GM12878 (cell line): ENCODE data around the gene GRIP2.

Experiments
- CTCF ChIP-seq, 3 experiments: IDR thresholded peaks in 2 of 3; conservative IDR thresholded peaks in 1 of 3; 2 replicates each; pipeline ENCODE4 v1.5.1; 2011; ENCODE audit warnings: low read depth in 3 of 3, low read length in 3 of 3, mild to moderate bottlenecking in 3 of 3, control low read depth in 2 of 3, moderate library complexity in 2 of 3, inconsistent platforms in 1 of 3, mixed read lengths in 1 of 3; ENCODE audit not compliant: control insufficient read depth in 2 of 3, insufficient read depth in 1 of 3; ENCODE audit errors: extremely low read depth in 1 of 3
- NFYB ChIP-seq: IDR thresholded peaks from 2 replicates; pipeline ENCODE4 v1.6.1; 2011; ENCODE audit warnings: low read depth, mild to moderate bottlenecking, low read length, improper control_type of control experiment, moderate library complexity; ENCODE audit not compliant: insufficient read depth
- SMAD1 ChIP-seq: fragments of 450-650 bp; IDR thresholded peaks from 2 replicates; pipeline ENCODE4 v1.6.1; 2018; ENCODE audit warnings: mild to moderate bottlenecking, low read depth; ENCODE audit not compliant: partially characterized antibody
- SP1 ChIP-seq: IDR thresholded peaks from one replicate; pipeline ENCODE4 v1.6.1; 2011; ENCODE audit warnings: low read depth, low read length
- ZBTB11 ChIP-seq: fragments of 450-650 bp; formaldehyde crosslinking; IDR thresholded peaks from 2 replicates; pipeline ENCODE4 v1.5.0; 2022; ENCODE audit warnings: mild to moderate bottlenecking, missing genetic modification characterization
- ZNF274 ChIP-seq: IDR thresholded peaks from one replicate; pipeline ENCODE4 v1.8.0; 2011; ENCODE audit not compliant: insufficient read length, insufficient read depth
- TF ChIP-seq, protein P1 (sequence below): IDR thresholded peaks from 2 replicates; pipeline ENCODE4 v1.6.1; 2012; ENCODE audit warnings: low read depth, low read length, improper control_type of control experiment

- TF ChIP-seq CTCF (IDR thresholded peaks at IDR 0.05 in 2 of 3, conservative IDR thresholded peaks at IDR 0.05 in 1 of 3; ENCODE audit: control insufficient read depth in 2 of 3, extremely low read depth in 1 of 3, insufficient read depth in 1 of 3, low read depth in 3 of 3, low read length in 3 of 3) (no peak), ZBTB11 (CRISPR knock-in tag) (no peak), ZNF274 (no peak), SMAD1 (no peak), NFYB (no peak), SP1 (no peak)
- TF ChIP-seq, protein P1, sequence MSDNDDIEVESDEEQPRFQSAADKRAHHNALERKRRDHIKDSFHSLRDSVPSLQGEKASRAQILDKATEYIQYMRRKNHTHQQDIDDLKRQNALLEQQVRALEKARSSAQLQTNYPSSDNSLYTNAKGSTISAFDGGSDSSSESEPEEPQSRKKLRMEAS, result no peak
Measured at GRCh38 chr3:14496351-14496750, 43.8 kb downstream of the GRIP2 start.
